NK-92 (cell line): ENCODE data around the gene CYGB.

Experiments used
- DNase-seq: peaks from one replicate; lab custom pipeline; 2025; ENCODE audit not compliant: unreplicated experiment; lab: John Stamatoyannopoulos, UW

The CYGB gene

DNA sequence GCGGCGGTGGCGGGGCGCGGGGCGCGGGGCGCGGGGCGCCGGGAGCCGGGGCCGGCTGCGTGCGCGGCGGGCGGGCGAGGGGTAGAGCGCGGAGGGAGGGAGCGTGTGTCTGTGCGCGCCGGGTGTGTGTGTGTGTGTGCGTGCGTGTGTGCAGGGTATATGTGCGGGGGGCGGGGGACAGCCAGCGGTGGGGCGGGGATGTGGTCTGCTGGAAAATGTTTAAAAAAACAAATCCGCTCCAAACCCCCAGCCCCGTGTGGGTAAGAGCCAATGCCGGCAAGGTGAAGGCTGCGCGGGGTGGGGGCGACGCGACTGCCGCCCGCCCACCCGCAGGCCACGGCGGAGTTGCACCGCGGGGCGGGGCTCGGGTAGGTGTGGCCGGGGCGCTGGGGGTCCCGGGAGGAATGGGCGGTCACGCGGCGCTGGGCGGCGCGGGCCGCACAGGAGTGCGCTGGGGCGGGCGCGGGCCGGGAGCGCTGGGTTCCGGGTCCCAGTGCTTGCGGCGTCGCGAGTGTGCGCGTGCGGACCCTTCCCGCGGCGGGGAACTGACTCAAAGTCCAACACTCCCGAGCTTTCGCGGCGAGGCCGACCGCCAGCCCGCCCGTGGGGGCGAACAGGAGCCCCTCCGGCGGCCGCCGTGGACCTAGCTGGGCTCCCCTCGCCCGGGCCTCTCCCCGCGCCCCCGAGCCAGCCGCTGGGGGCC lies at the start of gene CYGB:
CYGB (minus strand) TSS at position 132 of the 703 bp plus-strand sequence. CDS start 167 bp downstream, outside the sequence.
- DNase-seq: no peak

DNA sequence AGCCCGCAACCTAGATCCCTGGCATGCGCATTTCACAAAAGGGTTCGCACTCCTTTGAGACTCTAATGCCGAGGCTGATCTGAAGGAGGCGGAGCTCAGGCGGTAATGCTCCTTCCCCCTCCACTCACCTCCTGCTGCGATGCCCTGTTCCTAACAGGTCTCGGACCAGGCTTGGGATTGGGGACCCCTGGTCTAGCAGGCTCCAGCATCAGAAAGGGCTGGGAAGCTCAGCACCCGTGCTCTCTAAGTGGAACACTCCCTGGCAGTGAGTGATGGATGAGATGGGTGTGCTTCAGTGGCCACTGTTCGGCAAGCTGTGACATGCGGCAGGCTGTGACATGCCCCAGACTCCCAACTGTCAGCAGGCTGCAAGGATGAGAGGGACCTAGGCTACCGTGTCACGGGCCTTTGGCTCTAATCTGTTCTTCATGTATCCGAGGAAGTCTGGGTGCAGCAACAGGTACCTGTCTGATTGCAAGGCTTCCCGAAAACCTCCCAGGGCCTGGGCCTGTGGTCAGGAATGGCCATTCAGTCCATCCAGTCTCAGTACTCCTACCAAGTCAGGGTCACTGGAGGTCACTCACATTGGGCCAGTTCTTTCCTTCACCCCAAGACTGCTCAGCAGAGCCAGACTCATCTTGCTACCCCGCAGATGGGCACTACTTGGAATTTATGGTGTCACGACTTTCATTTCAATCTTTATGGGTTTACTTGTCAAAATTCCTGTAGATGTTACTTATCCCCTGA lies 49.4 kb upstream of the CYGB start:
- DNase-seq: no peak

DNA sequence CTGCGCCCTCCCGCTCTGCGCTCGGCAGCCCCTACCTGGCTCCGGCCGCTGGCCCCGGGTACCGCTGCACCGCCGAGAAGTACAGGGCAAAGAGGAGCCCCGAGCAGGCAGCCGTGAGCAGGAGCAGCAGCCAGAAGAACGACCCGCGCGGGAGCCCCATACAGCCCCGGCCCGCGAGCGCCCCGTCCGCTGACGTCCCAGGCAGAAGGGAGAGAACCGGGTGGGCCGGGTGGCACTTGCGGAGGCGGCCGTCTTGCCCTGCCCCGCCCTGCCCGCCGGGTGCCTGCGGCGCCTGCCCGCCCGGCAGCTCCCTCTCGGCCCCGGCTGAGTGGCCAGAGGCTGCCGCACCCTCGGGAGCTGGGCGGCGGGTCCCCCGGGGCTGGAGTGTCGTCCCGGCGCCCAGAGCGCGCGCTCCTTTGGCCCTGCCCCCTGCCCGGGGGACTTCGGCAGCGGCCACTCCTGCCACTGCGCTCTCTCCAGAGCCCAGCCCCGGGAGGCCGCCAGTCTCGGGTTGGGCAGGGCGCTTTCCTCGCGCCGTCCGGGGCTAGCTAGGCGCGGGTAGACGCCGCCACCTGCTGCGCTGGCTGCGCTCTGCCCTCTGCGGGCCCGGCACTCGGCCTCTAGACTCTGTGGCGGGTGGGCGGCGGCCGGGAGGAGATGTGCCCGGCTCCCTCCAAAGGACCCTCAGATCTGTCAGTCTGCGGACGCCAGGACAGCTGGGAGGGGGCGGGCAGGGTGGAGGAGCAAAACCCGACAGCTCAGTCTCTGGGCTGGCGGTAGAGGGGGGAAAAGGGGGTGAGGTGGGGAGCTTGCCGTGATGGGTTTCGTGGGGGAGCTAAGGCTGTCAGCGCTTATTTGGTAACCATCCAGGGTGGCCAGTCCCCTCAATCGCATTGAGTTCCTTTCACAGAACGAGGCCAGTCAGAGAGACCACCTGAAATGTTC lies 48.4 kb upstream of the CYGB start, which contains the start of gene ST6GALNAC2:
ST6GALNAC2 (minus strand) TSS at position 212 of the 945 bp plus-strand sequence; CDS start at position 160, 52 bp downstream.
- no peak for DNase-seq

DNA sequence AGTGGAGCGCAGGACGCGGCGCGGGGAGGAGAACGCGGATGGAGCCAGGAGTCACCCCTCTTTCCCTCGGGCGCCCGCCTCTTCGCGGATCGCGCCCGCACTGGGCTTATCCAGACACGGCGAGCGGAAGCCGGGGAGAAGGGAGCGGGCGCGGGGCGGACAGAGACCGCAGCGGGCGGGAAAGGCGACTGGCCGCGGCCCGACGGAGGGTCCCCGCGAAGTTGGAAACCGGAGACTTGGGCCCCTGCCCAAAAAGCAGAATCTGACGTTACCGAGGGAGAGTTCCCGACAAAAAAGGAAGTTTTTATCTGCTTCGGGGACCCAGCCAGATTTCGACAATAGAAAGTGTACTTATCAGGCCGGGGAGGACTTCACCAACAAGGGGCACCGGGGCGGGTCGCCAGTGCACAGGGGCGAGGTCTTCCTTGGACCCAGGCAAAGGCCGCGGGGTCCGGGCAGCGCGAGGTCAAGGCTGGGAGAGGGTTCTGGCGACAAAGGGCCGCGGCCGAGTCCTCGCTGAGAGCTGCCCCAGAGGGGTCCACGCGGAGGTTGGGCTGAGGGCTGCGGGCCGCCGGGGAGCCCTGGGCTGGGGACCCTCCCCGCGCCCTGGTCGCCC lies 47.6 kb upstream of the CYGB start:
- DNase-seq: no peak

DNA sequence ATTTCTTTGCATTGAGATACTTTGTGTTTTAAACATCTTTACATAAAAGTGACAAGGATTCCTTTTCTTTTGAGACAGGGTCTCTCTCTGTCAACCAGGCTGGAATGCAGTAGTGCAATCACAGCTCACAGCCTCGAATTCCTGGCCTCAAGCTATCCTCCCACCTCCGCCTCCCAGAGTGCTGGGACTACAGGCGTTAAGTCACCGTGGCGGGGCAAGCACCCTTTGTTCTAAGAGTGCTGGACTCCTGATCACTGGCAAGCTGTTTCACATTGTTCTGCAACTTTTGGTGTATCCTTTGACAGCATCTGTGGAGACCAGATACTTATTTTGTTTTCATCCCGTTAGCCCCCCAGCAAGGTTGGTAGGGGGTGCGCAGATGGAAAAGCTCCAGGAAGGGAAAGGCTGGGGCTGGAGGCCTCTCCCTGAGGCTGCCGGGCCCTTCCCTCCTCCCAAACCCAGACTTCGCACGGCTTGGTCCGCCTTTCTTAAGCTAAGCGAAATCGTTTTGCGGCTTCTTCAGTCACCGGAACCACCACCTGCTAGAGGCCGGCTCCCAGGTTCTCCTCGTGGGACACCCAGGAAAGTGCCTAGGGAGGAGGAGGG lies 47.0 kb upstream of the CYGB start:
- no peak for DNase-seq

DNA sequence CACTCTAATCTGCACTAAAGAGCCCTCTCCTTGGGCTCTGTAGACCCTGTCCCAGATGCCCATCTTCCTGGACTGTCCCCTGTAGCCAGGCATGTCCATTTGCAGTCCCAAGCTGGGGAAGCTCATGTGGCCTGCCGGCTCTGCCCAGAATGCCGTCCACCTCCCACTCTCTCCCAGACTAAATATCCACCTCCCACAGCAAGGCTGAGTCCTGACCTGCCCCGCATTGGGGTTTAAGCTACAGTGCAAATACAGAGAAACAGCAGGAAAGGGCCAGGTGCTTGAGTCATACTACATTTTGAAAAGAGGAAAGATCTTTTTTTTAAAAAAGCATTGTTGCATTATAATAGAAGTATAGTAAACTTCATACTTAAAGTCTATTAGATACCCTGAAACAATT lies 45.2 kb upstream of the CYGB start:
- no peak for DNase-seq

DNA sequence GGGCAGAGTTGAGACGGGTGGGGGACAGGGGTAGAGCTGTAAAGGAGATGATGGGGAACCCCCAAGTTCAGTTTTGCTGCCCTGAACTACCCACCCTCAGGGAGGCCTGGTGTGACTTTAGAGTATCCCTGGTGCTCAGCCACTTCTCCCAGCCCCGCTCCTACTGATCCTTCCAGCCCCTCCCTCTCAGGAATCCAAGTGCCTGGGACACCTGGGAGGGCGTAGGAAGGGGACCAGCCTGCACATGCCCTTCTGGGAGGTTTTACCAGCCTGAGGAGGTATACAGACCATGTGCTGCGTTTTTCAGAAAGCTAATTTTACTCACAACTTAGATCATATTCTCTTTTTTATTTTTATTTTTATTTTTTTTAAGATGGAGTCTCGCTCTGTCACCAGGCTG lies 44.0 kb upstream of the CYGB start:
- no peak for DNase-seq

DNA sequence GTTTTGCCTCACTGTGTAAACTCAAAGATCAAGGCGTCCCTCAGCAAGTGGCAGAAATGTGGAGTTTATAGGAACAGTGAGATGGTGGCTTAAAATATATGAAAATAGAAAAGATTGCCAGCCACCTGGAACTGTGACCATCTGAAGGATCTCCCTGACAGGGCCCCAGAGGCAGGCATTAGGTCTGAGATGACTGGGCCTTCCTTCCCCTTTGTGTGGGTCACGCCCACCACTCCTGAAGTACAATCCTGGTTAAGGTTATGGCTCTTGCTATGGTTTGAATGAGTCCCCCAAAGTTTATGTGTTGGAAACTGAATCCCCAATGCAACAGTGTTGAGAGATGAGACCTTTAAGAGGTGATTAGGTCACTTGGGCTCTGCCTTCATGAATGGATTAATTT lies 41.8 kb upstream of the CYGB start:
- no peak for DNase-seq

DNA sequence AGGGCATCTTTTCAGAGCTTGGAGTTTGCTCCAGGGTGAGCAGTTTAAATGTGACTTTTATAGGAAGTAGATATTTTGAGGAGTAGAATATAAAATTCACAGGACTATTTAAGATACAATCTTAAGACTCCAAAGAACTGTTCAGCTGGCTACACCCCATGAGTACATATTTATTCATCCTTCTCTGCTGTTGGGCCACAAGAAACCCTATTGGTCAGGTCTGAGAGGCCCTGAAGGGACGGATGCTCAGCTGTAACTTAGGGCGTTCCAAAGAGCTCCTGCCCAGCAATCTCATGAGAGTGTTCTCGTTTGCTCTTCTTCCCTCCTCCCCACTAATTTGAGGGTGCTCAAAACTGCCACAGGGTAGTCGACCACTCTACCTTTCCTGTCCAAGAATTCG lies 40.9 kb upstream of the CYGB start:
- no peak for DNase-seq

DNA sequence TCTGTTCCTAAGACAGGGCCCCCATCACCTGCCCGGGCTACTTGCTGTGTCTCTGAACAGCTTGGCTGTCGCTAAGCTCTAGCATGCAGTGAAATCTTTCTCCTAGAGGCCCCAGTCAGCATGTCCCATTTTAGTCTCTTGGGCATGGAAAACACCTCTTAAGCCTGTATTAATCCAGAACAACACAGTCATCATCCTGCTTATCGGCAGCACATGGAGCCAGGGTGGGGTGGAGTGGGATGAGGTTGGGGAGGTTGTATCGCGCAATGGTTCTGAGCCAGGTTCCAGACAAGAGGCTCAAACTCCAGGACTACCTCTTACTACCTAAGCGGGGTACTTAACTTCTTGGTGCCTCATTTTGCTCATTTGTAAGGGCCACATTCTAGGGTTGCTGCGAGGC lies 40.4 kb upstream of the CYGB start:
- DNase-seq: no peak

DNA sequence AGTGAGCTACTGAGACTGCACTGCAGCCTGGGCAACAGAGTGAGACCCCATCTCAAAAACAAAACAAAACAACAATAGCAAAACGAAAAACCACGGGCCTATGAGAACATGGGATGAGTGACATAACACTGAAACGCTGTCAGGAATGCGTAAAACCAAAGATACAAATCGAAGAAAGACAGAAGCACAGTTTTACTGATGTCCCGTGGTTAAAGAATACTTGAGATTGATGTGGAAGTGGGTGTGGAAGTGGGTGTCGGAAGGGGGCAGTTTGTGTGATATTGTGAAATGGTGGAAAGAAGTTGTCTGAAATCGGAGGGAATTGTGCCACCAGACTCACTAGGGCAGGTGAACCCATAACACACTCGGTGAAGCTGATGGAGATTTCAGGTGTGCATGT lies 38.7 kb upstream of the CYGB start:
- no peak for DNase-seq

DNA sequence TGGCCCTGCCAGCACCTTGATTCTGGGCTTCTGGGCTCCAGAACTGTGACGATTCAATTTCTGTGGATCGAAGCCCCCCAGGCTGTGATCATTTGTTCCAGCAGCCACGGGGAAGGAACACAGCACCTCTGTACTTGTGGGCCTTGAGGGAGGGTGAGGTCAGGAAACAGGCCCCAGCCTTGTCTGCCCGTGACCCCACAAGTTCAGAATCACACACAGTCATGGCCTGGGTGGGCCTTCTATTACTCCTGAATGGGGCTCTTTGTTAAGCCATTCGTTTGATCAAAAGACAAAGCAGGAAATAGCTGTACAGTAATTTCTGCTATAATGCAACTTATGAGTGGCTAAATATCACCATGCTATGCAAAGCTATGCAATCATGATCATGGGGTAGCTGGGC lies 38.1 kb upstream of the CYGB start:
- DNase-seq: no peak

DNA sequence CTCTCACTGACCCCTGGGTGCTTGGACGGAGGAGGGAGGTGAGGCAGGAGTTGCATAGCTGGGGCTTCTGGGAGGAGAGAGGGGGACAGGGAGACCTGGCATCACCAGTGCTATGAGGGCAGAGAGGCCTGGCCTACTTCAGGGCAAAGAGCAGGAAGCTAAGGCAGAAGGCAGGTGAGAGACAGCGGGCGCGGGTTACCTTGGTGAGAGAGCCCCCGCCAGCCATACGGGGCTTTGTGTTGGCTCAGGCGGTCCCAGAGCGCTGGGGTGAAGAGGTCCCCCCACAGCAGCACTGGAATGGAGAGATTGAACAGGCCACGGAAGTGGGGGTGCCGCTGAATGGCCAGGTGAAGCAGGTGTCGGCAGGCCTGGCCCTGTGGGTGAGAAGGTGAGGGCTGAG lies 36.7 kb upstream of the CYGB start:
- DNase-seq: no peak

DNA sequence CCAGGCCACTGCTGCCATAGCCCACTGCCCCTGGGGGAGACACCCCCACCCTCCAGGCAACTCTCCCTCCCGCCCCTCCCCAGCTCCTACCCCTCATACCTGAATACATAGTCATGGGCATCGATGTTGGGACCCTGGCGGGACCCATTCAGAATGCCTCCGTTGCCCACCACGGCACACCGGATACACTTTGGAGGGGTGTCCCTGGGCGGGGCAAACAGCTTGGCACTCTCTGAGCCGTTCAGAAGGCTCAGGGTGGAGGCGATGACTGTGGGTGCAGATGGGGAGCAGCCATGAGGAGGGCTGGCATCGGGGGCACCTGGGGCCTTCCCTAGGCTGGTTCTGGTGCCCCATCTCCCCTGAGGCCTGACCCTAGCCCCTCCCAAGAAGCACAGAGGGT lies 35.6 kb upstream of the CYGB start:
- no peak for DNase-seq

DNA sequence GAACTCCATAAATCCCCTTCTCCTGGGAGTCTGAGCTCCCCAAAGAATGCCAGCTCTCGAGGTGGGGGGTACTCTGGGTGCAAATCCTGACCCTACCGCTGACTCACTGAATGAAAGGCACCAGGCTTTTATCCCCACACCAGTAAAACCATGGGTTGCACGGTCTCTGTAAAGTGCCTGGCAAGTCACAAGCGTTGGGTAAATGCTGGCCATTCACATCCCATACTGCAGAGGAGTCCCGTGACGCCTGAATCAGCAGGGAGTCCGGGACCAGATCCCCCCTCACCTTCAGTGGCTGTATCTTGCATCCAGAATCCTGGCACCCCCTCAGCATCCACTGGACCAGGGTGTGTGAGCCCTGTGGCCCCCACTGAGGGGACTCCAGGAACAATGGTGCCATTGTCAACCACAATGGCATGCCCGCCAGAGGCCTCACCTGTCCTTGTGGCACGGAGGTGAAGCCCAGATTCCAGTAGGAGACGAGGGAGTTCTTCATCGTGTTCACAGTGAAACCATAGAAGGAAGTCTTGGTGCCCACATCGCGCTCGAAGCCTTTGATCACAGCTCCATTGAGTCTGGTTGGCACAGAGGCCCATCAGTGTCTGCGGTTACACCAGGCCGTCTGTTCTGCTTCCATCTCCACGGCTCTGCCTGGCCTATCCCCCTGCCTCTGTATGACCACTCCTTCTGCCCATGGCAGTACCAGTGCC lies 34.8 kb upstream of the CYGB start:
- no peak for DNase-seq

DNA sequence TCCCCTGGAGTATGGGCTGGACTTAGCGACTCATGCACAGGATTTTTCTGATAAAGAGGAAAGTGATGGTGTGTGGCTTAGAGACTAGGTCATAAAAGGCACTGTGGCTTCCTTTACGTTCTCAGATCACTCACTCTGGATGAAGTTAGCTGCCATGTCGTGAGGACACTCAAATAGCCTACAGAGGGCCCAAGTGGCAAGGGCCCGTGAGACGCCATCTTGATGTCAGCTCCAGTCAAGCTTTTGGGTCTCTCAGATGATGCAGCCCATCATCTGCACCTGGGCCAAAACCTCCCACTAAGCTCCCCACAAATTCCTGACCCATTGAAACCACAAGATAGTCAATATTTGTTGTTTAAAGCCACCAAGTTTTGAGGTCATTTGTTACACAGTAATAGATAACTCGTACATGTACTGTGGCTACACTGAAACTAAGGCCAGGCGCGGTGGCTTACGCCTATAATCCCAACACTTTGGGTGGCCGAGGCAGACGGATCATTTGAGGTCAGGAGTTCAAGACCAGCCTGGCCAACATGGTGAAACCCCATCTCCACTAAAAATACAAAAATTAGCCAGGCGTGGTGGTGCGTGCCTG lies 33.5 kb upstream of the CYGB start:
- DNase-seq: no peak

DNA sequence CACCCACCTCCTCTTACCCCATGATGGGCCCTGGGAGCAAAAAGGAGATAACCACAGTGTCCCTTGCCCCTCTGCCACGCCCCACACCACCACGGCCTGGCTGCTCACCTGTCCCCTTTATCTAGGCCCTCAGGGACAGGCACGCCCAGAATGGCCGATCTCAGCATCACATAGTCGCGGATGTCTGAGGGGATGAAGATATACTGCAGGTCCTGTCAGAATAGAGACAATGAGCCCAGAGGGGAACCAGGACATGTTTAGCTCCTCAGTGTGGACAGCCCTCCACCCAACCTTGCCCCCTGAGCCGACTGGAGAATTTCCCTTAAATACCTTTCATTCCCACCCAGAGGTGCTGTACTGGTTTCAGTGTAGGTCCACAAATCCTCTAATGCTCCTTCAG lies 32.9 kb upstream of the CYGB start:
- DNase-seq: no peak

DNA sequence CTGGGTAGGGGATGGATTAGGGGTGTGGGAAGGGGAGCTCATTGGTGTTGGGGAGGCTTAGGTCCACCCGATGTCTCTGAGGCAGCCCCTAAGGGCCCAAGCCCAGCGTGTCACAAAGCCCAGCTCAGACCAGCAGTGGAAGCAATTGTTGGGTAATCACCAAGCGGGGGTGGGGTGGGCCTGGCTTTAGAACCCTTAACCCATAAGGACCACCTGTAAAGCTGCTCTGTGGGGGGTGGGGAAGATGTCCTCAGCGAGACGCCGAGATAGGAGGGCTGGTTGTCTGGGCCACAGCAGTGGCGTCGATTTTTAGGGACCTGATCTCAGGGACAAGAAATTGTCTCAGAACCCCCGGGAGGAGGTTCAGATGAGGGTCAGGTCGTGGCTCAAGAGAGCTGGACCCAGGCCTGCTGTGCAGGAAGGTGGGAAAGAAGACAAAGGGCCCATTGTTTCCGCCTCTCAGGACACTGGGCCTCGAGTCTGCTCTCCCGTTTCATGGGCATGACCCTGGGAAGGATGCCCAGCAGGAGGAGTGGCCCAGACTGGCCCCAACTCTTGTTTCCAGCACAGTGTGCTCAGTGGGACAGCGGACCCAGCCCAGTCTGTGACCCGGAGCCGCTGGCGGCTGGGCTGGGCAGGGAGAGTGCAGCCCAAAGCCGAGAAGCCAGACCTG lies 32.2 kb upstream of the CYGB start:
- DNase-seq: no peak

DNA sequence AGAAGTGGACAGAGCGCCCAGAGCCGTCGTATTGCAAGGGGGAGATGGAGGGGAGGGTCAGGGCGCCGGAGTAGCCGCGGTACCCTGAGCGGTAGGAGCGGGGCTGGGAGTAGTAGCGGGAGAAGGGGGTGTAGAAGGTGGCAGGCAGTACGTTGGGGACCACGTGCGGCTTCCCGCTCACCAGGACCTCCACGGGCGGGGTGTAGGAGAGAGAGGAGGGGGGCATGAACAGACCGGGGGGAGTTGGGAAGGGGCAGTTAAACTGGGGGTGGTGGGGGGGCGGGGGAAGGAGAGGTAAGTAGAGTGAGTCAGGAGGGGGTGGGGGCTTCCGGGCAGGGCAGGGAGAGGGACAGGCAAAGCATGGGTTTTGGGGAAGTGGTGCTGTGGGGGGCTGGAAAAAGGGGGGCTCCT lies 31.3 kb upstream of the CYGB start:
- no peak for DNase-seq
